Activated naive CD8-positive, alpha-beta T cell treated with anti-CD3 and anti-CD28 coated beads for 36 hours (primary cell): ENCODE measurements around the gene S100A10. TPM values are rescaled to one million over a fixed set of nuclear protein-coding genes. Genes with fewer than 3 reads are reported as not detected.

Source experiments
- DNase-seq: peaks from one replicate; pipeline ENCODE4 v3.0.0; 2021
- H3K27ac Mint-ChIP-seq: one replicate; pipeline ENCODE4 v1.8.0; 2022; ENCODE audit warnings: mild to moderate bottlenecking, moderate library complexity, mixed read lengths
- H3K27me3 Mint-ChIP-seq: one replicate; pipeline ENCODE4 v1.8.0; 2022; ENCODE audit warnings: mild to moderate bottlenecking, mixed read lengths
- H3K36me3 Mint-ChIP-seq: one replicate; pipeline ENCODE4 v1.8.0; 2021; ENCODE audit warnings: mild to moderate bottlenecking, mixed read lengths
- H3K4me1 Mint-ChIP-seq: one replicate; pipeline ENCODE4 v1.8.0; 2021; ENCODE audit warnings: mixed read lengths
- H3K4me3 Mint-ChIP-seq: one replicate; pipeline ENCODE4 v1.8.0; 2022; ENCODE audit warnings: mild to moderate bottlenecking, moderate library complexity, mixed read lengths
- H3K9me3 Mint-ChIP-seq: one replicate; pipeline ENCODE4 v1.8.0; 2022; ENCODE audit warnings: mixed read lengths
- total RNA-seq, 2 experiments: library from RNA; stranded (reverse); gene quantifications; one replicate each; pipeline ENCODE4 v1.2.3, GENCODE V29; 2021

S100A10 gene
- total RNA-seq, 2 experiments from 2014 or later = 225 to 235 TPM

DNA sequence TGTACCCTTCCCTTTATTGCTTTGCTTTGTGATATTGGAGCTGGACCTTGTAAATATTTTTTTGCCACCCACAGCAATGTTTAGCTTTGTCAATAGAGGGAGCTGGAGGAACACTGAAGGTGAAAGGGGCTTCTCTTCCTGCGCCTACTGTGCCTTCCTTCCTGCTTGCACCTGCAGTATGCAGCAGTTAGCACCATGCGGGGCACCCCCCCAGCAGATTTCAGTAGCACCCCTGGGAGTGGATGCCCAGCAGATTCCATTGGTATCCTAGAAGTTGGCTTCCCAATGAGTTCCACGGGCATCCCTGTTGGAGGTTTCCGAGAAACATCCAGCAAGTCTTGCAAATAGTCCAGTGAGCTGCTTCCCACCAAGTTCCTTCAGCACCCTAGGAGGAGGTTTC, 25.6 kb downstream of the S100A10 start:
- DNase-seq = peak; percentile 40
- H3K36me3 Mint-ChIP-seq = no peaks in the 10 kb centered on the region
- H3K4me1 Mint-ChIP-seq = peaks cover 23% of the 10 kb centered on the region
- peaks cover 4% of the 10 kb centered on the region for H3K27me3 Mint-ChIP-seq
- H3K4me3 Mint-ChIP-seq = no peak overlapping the region
- no peak overlapping the region for H3K27ac Mint-ChIP-seq
- no peaks in the 10 kb centered on the region for H3K9me3 Mint-ChIP-seq

- H3K27me3 Mint-ChIP-seq = peaks cover 4% of the 10 kb centered on the region
- H3K36me3 Mint-ChIP-seq = no peaks in the 10 kb centered on the region
- H3K27ac Mint-ChIP-seq = no peak overlapping the region
- no peaks in the 10 kb centered on the region for H3K9me3 Mint-ChIP-seq
- H3K4me3 Mint-ChIP-seq = no peak overlapping the region
- H3K4me1 Mint-ChIP-seq = peaks cover 14% of the 10 kb centered on the region
- DNase-seq = no peak
Measured at GRCh38 chr1:151967091-151967490, 26.6 kb downstream of the S100A10 start.

GRCh38 chr1:151966061-151966460, 27.6 kb downstream of the S100A10 start:
- no peaks in the 10 kb centered on the region for H3K9me3 Mint-ChIP-seq
- H3K4me1 Mint-ChIP-seq = peaks cover 14% of the 10 kb centered on the region
- H3K27me3 Mint-ChIP-seq = peaks cover 4% of the 10 kb centered on the region
- H3K36me3 Mint-ChIP-seq = no peaks in the 10 kb centered on the region
- H3K27ac Mint-ChIP-seq = no peak overlapping the region
- H3K4me3 Mint-ChIP-seq = no peak overlapping the region
- no peak for DNase-seq

- Mint-ChIP-seq H3K27ac (no peak overlapping the region), H3K27me3 (peaks cover 4% of the 10 kb centered on the region), H3K36me3 (no peaks in the 10 kb centered on the region), H3K9me3 (no peaks in the 10 kb centered on the region), H3K4me3 (no peak overlapping the region), H3K4me1 (peaks cover 16% of the 10 kb centered on the region)
- no peak for DNase-seq
Measured at GRCh38 chr1:151964510-151964909, 29.1 kb downstream of the S100A10 start.

GRCh38 chr1:151963288-151963687, 30.4 kb downstream of the S100A10 start:
- Mint-ChIP-seq H3K4me1 (peaks cover 12% of the 10 kb centered on the region), H3K36me3 (no peaks in the 10 kb centered on the region), H3K9me3 (no peaks in the 10 kb centered on the region), H3K27ac (no peak overlapping the region), H3K27me3 (peaks cover 4% of the 10 kb centered on the region), H3K4me3 (no peak overlapping the region)
- DNase-seq = no peak

GRCh38 chr1:151961833-151962232, 31.8 kb downstream of the S100A10 start:
- no peak for DNase-seq
- no peak overlapping the region for H3K27ac Mint-ChIP-seq
- H3K27me3 Mint-ChIP-seq = peaks cover 4% of the 10 kb centered on the region

DNA sequence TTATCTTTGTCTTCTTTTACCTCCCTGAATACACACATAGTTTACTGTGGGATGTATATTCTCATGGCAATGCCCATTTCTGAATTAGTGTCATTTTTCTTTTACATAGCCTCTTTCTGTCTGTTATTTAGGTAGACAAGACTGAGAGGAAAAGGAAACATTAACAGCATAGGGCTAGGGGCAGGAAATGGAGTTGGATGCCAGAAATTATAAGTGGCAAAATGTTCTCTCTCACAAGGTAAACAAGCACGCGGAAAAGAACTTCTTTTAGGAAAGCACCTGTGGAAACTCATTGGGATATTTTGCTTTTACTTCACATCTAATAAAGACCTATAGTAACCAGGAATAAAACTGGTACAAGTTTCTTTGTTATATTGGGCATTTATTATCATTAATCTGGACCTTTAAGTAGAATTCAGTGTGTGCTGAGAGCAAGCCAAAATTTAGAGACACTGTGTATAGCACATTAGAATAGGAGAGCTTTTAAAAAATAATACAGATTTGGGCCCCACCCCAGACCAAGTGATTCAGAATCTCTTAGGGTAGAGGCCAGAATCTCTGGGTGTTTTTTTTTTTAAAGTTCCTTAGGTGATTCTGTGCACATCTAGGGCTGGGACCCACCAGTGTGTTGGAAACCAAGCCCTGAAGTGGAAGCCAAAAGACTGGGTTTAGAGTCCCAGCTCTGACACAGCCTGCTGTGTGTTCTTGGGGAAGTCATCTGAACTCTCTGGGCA, 32.7 kb downstream of the S100A10 start:
- H3K9me3 Mint-ChIP-seq = no peaks in the 10 kb centered on the region
- no peaks in the 10 kb centered on the region for H3K36me3 Mint-ChIP-seq
- peaks cover 4% of the 10 kb centered on the region for H3K27me3 Mint-ChIP-seq
- no peak for DNase-seq
- peaks cover 7% of the 10 kb centered on the region for H3K4me1 Mint-ChIP-seq
- no peak overlapping the region for H3K27ac Mint-ChIP-seq
- no peak overlapping the region for H3K4me3 Mint-ChIP-seq

More at GRCh38 chr1:151961833-151962232, 31.8 kb downstream of the S100A10 start:
- Mint-ChIP-seq H3K9me3 (no peaks in the 10 kb centered on the region), H3K4me3 (no peak overlapping the region), H3K36me3 (no peaks in the 10 kb centered on the region), H3K4me1 (peaks cover 7% of the 10 kb centered on the region)

- no peak overlapping the region for H3K27ac Mint-ChIP-seq
- peaks cover 7% of the 10 kb centered on the region for H3K4me1 Mint-ChIP-seq
- no peaks in the 10 kb centered on the region for H3K9me3 Mint-ChIP-seq
- no peak for DNase-seq
- peaks cover 4% of the 10 kb centered on the region for H3K27me3 Mint-ChIP-seq
- H3K36me3 Mint-ChIP-seq = no peaks in the 10 kb centered on the region
- H3K4me3 Mint-ChIP-seq = no peak overlapping the region
Measured at GRCh38 chr1:151958959-151959358, 34.7 kb downstream of the S100A10 start.

DNA sequence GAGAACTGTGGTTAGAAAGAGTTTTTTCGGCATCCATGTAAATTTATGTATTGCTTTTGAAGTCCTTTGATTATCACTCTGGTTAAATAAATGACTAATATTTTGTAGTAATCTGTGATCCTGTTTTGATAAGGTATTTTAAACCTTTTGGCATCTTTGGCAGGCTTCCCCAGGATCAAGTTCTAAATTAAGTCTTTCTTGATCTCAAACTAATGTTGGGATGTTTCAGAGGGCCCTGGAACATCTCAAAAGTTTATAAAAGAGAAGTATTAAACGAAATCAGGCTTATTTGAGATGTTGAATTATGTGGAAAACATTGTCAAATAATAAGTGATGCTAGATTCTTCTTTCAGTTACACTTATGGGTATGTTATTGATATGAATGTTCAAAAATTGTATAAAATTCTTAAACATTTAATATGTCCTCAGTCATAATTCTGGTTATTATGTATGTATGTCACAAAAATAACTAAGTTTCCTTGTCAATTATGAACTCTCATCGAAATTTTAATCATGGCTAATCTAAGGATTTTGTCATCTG, 36.6 kb downstream of the S100A10 start:
- H3K27me3 Mint-ChIP-seq = peaks cover under 1% of the 10 kb centered on the region
- H3K27ac Mint-ChIP-seq = no peak overlapping the region

DNA sequence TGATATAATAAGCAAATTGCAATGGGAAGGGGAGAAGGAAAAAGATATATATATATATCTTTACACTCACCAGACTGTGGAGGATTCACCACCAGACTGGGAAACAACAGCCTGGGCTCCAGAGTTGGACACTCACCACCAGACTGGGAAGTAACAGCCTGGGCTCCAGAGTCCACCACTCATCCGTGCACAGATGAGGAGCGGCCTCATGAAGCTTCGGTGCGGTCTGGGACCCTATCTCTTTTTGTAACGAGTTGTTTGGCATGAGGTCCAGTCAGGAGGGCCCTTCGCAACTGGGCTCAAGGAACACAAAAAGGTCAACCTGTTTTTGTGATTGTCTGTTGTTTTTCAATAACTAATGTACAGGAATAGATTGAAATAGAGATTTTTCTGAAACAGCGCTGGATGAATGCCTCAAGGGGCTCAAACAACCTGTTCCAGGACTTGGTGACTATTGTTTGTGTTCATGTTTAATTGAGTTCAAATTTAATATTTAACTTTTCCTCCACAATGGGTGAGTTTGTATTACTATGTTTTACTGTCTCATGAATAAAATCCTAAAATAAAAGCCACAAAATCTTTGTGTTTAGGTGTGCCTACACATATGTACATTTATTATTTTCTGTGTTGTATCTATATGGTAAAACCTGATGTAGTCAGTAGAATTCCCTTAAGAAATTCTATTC, 40.1 kb downstream of the S100A10 start:
- Mint-ChIP-seq H3K27me3 (peaks cover 3% of the 10 kb centered on the region), H3K4me3 (no peak overlapping the region), H3K36me3 (no peaks in the 10 kb centered on the region), H3K4me1 (no peaks in the 10 kb centered on the region), H3K9me3 (no peaks in the 10 kb centered on the region), H3K27ac (no peak overlapping the region)
- no peak for DNase-seq

More for the DNA sequence above, 36.6 kb downstream of the S100A10 start:
- DNase-seq = no peak
- Mint-ChIP-seq H3K36me3 (no peaks in the 10 kb centered on the region), H3K9me3 (no peaks in the 10 kb centered on the region), H3K4me3 (no peak overlapping the region), H3K4me1 (peaks cover 7% of the 10 kb centered on the region)

- no peak for DNase-seq
- Mint-ChIP-seq H3K4me3 (no peak overlapping the region), H3K4me1 (no peaks in the 10 kb centered on the region), H3K27ac (no peak overlapping the region), H3K9me3 (no peaks in the 10 kb centered on the region), H3K36me3 (no peaks in the 10 kb centered on the region), H3K27me3 (peaks cover 3% of the 10 kb centered on the region)
Measured at GRCh38 chr1:151952811-151953210, 40.8 kb downstream of the S100A10 start.

DNA sequence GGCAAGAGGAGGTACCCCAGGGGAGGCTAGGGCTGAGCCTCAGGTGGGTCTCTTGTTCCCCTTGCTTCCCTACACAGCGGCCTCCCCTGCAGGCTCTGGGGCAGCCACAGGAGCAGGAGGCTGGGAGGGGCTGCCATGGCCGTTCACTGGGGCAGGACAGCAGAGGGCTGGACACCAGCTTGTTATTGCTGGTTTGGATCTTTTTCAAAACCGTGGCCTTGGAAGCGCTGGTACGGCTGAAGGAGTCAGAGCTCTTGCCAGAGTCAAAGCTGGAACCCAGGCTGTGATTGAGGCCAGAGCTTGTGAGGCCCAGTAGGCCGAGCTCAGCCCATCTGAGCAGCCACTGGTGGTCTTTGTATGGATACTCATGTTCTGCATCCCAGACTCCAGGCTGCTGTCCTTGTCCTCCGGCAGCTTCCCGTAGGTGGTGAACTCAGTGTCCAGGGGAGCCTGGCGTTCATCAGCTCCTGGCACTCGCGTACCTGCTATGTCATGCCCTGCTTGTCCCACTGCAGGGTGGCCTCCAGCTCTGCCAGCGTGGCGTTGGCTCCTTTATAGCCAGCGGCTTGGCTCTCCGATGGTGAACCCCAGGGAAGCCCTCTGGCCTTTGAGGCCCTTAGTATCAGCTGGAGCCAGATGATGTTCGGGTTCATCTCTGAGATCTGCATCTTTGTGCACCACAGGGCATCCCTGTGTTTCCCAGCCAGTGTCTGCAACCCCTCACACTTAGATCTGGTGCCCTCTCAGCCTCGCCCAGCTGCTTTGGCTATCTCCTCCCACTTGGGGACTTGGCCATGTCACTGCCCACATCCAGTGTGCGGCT, 44.1 kb downstream of the S100A10 start:
- H3K27ac Mint-ChIP-seq = no peak overlapping the region
- no peak overlapping the region for H3K4me3 Mint-ChIP-seq
- H3K27me3 Mint-ChIP-seq = peaks cover 3% of the 10 kb centered on the region
- no peaks in the 10 kb centered on the region for H3K9me3 Mint-ChIP-seq
- H3K36me3 Mint-ChIP-seq = no peaks in the 10 kb centered on the region
- no peak for DNase-seq
- H3K4me1 Mint-ChIP-seq = peaks cover 24% of the 10 kb centered on the region

DNA sequence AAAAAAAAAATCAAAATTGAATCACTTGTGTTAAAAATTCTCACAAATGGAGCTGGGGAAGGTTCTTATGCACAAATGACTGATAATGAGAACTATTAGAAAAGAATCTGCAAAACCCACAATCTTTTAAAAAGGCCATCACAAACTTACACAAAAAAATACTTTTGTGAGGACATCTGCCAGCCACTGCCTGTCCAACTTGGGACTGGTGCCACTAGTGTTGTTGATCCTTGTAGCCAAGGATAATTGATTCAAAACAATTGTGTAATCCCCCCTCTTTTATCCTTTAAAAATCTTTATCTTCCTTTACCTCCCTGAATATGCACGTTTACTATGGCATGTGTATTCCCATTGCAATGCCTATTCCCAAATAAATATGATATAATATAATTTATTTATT, 45.2 kb downstream of the S100A10 start:
- peaks cover 3% of the 10 kb centered on the region for H3K27me3 Mint-ChIP-seq
- no peaks in the 10 kb centered on the region for H3K36me3 Mint-ChIP-seq
- peaks cover 24% of the 10 kb centered on the region for H3K4me1 Mint-ChIP-seq
- no peaks in the 10 kb centered on the region for H3K9me3 Mint-ChIP-seq
- no peak for DNase-seq
- no peak overlapping the region for H3K4me3 Mint-ChIP-seq
- H3K27ac Mint-ChIP-seq = no peak overlapping the region

GRCh38 chr1:151947140-151947539, 46.5 kb downstream of the S100A10 start:
- peaks cover 3% of the 10 kb centered on the region for H3K27me3 Mint-ChIP-seq
- no peaks in the 10 kb centered on the region for H3K36me3 Mint-ChIP-seq
- peak overlapping the region; percentile 57 for H3K27ac Mint-ChIP-seq
- peaks cover 29% of the 10 kb centered on the region for H3K4me1 Mint-ChIP-seq
- DNase-seq = no peak
- H3K4me3 Mint-ChIP-seq = no peak overlapping the region
- H3K9me3 Mint-ChIP-seq = no peaks in the 10 kb centered on the region
